ENCODE results near the gene ARMH1. TPM values are rescaled to one million over a fixed set of nuclear protein-coding genes. Genes with fewer than 3 reads are reported as not detected.
"Not testable (repeated sequence)": the region's sequence is repeated elsewhere in the genome, so short reads cannot be mapped to it uniquely, and the experiment has no call there.

ARMH1 gene
- polyA plus RNA-seq, 12 donors = 0.80 to 4.7 (median 1.4) TPM; not detected in 2

- peak; percentile 30 for DNase-seq
Observed at GRCh38 chr1:44721485-44722361, 47.2 kb downstream of the ARMH1 start.

- no peak for DNase-seq
Observed at GRCh38 chr1:44723064-44723463, 48.5 kb downstream of the ARMH1 start.

GRCh38 chr1:44723496-44724295, 49.2 kb downstream of the ARMH1 start:
- DNase-seq = no peak

- DNase-seq = no peak
Observed at GRCh38 chr1:44724296-44724954, 49.9 kb downstream of the ARMH1 start.

- no peak for DNase-seq
Observed at GRCh38 chr1:44724955-44725698, 50.6 kb downstream of the ARMH1 start.

- DNase-seq = peak; percentile 95
Observed at GRCh38 chr1:44730741-44731512, 56.4 kb downstream of the ARMH1 start, which contains the start of gene RNU5D-1. TSS of gene RNU5D-1 (minus strand) at chr1:44731170.

GRCh38 chr1:44733365-44733764, 58.9 kb downstream of the ARMH1 start:
- no peak for DNase-seq

GRCh38 chr1:44733784-44734183, 59.3 kb downstream of the ARMH1 start:
- DNase-seq = no peak

GRCh38 chr1:44735992-44736391, 61.5 kb downstream of the ARMH1 start:
- no peak for DNase-seq

- not testable (repeated sequence) for DNase-seq
Observed at GRCh38 chr1:44738953-44739306, 64.4 kb downstream of the ARMH1 start.

- peak; percentile 98 for DNase-seq
Observed at GRCh38 chr1:44739307-44740178, 65.0 kb downstream of the ARMH1 start, which contains the start of gene KIF2C. TSS of gene KIF2C (plus strand) at chr1:44739837. CDS start at chr1:44739933, 96 bp downstream.

GRCh38 chr1:44740179-44740617, 65.7 kb downstream of the ARMH1 start:
- no peak for DNase-seq

GRCh38 chr1:44743211-44743610, 68.7 kb downstream of the ARMH1 start:
- DNase-seq = no peak

GRCh38 chr1:44747878-44748277, 73.4 kb downstream of the ARMH1 start:
- no peak for DNase-seq

- no peak for DNase-seq
Observed at GRCh38 chr1:44757420-44757819, 82.9 kb downstream of the ARMH1 start.

GRCh38 chr1:44759077-44759476, 84.6 kb downstream of the ARMH1 start:
- no peak for DNase-seq

GRCh38 chr1:44760876-44761275, 86.4 kb downstream of the ARMH1 start:
- no peak for DNase-seq

GRCh38 chr1:44766421-44766820, 91.9 kb downstream of the ARMH1 start:
- not testable (repeated sequence) for DNase-seq

Measured in muscle of arm (tissue), 12 donors.